ENCODE results near the gene PVALEF.
"Not testable (repeated sequence)": the region's sequence is repeated elsewhere in the genome, so short reads cannot be mapped to it uniquely, and the experiment has no call there.

The PVALEF gene

DNA sequence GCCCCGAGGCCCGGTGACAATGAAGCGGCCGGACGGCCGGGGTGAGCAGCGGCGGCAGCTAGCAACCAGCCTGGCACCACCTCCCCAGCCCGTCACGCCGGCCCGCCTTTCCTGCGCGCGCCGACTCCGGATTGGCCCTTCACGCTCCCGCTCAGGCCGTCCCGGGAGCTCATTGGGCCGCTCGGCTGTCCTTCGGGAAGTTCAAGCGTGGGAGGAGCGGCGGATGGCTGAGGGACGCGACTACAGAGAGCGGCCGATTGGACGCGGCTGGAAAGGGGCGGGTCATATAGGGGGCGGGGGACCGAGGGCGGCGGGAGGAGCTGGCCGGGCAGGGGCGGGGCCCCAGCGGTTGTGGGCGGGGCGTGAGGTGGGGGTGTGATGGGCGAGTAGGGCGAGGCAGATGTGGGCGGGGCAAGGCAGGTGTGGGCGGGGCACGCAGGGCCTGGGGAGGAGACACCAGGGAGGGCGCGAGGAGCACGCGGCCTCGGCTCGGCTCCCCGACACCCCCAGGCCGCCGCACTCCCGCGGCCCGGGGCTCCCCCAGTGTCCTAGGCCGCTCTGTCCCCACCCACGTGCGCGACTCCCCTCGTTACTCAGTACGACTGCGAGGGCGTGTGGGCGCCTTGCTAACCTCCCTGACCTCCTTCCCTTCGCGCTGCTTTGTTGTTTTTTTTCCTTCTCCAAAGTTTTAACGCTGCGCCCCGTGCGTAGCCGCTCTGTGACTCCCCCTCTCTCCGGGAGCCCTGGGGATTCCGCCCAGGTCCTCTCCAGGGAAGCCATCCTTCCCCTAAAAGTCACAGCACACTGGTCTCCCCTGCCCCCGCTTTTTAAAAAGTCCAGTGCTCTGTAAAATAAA lies 57.8 kb downstream of the PVALEF start, which contains the start of gene CEP131:
TSS of gene CEP131 (minus strand) at position 60 of the 856 bp plus-strand sequence. CDS start 2,909 bp downstream, outside the sequence.
- peak; percentile 99 for DNase-seq

DNA sequence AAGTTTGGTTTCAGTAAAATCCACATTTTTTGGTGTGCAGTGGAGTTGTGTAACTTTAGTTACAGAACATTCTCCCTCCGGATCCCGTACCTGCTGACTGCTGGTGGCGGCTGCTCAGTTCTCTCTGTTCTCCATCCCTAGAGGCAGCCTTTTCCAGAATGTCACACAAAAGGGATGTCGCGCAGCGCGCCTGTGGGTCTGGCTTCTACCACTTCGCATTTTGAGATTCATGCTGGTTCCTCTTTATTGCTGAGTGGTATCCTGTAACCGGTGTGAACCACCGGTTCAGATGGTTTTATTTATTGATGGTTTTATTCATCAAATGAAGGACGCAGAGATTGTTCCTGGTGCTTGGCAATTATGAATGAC lies 58.4 kb downstream of the PVALEF start:
- no peak for DNase-seq

DNA sequence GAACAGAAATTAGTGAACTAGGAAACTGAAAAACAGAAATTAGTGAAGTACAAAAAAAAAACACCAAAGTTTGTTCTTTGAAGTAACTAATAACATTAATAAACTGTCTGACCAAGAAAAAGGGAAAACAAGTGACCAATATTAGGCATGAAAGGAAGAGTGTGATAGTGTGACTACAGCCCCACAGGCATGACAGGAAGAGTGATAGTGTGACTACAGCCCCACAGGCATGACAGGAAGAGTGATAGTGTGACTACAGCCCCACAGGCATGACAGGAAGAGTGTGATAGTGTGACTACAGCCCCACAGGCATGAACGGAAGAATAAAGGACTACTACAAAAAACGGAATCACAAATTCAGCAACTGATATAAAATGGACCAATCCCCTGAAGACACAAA lies 62.3 kb downstream of the PVALEF start:
- not testable (repeated sequence) for DNase-seq

DNA sequence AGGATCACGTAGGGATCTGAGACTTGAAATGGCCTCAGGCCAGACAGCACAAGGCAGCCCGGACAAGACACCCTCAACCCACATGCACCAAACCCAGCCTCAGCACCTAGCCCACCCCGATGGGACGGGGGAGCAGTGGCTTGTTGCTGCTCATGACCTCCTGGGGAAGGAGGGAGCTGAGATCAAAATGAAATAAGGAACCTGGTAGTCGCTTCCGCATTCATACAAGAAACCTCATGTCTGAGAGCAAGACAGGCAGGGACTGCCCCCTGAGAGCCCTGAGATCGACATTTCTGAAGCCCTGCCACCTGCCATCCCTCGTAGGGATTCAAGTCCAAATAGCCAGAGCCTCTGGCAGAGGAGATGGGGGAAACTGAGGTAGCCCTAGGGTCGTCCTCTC lies 63.1 kb downstream of the PVALEF start:
- no peak for DNase-seq

DNA sequence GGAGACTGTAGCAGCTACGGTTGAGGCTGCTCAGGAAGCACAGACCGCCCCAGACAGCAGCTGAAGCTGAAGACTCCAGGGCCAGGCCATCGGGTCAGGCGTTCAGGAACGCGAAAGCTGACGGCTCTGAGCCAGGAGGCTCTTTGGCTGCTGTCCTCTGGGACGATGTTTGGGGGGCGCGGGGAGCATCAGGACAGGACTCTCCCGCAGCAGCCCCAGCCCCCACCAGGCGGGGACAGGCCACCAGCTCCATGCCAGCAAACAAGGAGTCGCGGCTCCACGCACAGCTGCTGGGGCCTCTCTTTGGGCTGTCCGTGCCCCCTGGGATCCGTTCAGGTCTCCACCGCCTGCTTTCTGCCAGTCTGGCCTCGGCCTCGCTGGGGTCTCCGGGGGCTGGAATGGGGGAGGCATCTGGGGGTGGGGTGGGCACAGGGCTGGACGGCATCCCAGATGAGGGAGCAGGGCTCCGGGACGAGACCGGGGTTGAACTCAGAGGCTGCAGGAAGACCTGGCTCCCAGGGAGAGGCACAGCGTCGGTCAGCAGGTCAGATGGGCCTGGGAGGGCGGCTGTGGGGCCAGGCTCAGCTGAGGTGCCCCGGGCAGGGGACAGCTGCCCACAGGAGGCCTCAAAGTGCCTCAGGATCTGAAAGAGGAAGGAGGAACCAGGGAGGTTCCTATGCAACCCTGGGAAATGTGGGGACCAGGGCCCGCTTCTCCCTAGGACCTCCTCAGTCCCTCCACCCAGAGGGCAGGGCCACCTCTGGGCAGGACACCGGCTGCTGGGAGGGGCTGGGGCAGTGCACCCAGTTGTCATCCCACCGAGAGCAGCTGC lies 63.7 kb downstream of the PVALEF start:
- DNase-seq, result no peak

DNA sequence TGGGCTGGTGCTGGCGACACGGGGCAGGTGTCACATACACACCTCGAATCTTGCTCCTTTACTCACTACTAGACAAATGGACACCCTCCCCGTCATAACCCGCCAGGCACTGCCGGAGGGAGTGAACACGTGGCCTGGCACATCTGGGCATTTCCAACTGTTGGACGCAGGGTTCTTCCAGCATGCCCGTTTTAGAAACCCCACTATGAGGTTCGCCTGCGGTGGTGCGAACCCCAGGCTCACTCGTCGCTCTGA lies 64.3 kb downstream of the PVALEF start:
- DNase-seq, result no peak

DNA sequence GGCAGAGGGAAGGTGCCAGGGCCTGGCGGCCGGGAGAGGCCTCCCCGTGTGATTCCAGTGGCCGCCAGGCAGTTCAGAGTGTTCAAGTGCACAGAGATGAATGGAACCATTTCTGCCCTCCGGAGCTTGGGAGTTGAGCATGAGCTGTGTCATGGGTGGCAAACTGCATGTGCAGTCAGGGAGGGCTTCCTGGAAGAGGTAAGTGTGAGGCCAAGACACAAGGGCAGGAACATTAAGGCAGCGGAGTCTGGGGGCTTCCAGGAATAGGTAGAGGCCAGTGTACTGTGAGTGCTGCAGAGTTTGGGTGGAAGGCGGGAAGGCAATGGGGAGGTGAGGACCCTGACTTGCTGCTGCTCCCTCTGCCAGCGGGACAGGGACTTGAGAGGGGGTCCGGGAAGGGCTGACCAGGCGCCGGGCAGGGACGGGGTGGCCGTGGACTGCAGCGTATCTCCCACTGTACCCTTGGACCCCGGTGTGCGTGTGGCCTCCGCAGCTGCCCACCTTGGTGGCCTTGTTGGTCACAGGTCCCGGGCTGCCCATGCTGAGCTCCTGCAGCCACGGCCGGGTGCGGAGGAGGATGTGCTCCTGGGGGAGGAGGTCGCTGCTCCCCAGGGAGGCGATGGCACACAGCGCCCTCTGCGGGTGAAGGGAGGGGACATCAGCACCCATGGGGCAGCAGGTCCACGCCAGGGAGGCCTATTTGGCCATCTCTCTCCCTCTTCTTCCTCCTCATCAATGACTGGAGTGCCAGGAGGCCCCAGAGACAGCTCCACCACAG lies 64.9 kb downstream of the PVALEF start:
- no peak for DNase-seq

DNA sequence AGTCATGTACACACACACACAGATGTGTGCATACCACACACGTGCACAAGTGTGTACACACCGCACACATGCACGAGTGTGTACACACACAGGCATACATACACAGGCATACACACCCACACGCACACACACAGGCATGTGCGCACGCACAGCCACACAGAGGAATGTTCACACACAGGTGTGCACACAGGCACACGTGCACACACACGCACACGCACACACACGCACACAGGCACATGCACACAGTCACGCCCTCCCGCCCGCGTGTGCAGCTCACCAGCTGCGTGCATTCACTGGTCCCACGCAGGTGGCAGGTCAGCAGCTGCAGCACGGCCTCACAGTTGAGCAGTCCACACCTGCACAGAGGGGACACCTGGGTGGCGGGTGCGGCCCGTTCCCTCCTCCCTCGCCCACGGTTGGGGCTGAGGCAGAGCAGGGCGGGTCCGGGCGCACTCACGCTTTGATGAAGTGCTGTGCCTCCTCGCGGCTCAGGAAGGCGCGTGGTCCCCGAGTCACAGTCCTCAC lies 65.9 kb downstream of the PVALEF start:
- no peak for DNase-seq

DNA sequence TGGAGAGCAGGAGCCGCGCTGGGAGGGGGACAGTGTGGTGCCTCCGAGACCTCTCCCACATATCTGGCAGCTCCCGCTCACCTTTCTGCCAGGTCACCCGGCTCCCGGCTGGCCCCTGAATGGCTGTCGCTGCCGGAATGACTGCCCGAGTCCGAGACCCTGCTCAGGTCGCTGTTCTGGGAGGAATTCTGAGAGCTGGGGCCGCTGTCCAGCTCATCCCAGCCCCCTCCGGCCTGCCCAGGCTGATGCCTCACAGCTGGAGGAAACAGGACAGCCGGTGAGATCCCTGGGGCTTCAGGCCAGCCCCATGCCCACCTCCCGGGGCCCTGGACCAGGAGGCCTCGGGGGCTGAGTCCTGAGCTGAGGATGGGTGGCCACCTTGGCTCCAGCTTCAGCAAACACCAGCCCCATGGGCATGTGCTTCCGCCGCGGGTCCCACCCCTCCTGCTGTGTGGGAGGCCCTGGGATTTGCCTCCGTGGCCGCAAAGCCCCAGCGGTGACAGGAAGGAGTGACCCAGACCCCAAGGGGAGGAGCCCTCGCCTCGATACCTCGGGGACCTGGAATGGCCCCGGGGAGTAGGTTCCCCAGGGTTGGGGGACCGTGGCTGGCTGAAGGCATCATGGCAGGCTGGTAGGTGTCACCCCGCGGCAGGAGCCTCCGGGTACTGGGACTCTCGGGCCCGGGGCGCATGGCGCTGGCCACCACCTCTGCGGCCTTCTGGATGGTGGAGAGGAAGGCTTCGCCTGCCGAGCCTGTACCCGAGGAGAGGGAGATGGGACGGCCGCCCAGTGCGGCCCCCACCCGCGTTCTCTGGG lies 66.7 kb downstream of the PVALEF start:
- DNase-seq, result no peak
